T47D (cell line): Measurements from ENCODE around the gene DEK.
A peak's percentile ranks its signal among the peaks of the same experiment; 100 is the strongest.

Experiments used
- DNase-seq, 2 experiments: peaks; one replicate each; pipeline versions ENCODE4 v3.0.0 to v3.0.0-alpha.2; 2011 to 2012; ENCODE audit warnings: low read depth in 1 of 2, low spot score in 1 of 2
- JUND ChIP-seq: IDR thresholded peaks from 2 replicates; pipeline ENCODE4 v1.6.1; 2012; ENCODE audit warnings: low read depth
- in situ Hi-C: cut with HindIII; loops from 2 replicates; pipeline ENCODE4 v1.10.0; 2016; ENCODE audit warnings: low sequenced_read_pairs, low pct_unique_long_range_greater_than_20kb

Gene DEK

GRCh38 chr6:18261877-18262276 is 2.5 kb downstream of the DEK start:
- in situ Hi-C loops, result no loop called here
- no peak for TF ChIP-seq JUND
- no peak for DNase-seq

- DNase-seq, result peak in 1 of 2 experiments; percentile 63
- in situ Hi-C loops, result no loop called here
- TF ChIP-seq JUND, result no peak
These were observed 3.8 kb downstream of the DEK start for GRCh38 chr6:18260448-18261106.

DNA sequence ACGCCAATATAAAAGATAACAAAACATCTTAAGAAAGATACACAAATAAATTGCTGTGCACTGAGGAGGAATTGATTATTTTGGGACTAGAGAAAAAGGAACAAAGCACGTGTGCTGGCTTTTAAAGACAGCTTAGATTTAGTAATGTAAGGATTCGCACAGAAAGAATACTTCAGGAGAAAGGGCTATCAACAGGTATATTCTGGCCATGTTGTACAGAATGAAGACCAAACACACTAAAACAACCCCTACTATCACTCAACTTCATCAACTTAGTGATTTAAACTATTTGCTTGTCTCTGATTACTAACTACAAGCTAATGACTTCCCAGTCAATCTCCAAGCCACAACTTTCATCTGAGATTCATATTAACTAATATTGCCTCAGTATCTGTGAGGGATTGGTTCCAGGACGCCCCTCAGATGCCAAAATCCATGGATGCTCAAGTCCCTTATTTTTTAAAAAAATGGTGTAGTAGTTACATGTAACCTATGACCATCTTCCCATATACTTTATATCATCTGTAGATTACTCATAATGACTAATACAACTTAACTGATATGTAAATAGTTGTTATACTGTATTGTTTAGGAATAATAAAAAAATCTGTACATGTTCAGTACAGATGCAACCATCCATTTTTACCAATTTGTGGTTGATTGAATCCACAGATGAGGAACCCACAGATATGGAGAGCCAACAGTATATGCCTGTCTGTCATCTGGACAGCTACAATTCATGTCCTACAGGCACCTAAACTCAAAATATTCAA is 4.5 kb downstream of the DEK start:
- in situ Hi-C loops, result no loop called here
- DNase-seq, result no peak
- TF ChIP-seq JUND, result no peak

GRCh38 chr6:18254793-18255192 is 9.5 kb downstream of the DEK start:
- in situ Hi-C loops, result no loop called here
- TF ChIP-seq JUND, result no peak
- no peak for DNase-seq

- in situ Hi-C loops, result no loop called here
- DNase-seq, result no peak
- TF ChIP-seq JUND, result no peak
These were observed 10.7 kb downstream of the DEK start for GRCh38 chr6:18253635-18254034.

- no peak for TF ChIP-seq JUND
- DNase-seq, result no peak
- in situ Hi-C loops, result no loop called here
These were observed 15.1 kb downstream of the DEK start for GRCh38 chr6:18249271-18249670.

DNA sequence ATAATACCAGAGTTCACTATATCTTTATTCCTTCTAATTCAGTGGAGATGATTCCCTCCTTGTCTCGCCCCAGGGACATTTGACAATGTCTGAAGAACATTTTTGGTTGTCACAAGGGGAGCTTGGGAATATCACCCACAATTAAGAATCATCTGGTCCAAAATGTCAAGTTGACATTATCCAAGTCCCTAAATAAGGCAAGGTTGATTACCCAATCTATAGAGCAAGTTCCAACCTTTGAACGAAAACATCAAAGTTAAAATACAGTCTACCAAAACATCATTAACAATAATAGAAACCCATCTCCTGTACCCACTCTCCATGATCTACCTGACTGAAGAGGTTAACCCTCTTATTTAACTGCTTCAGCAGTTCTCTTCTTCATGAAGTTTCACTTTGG is 15.6 kb downstream of the DEK start:
- DNase-seq, result no peak
- in situ Hi-C loops, result no loop called here
- TF ChIP-seq JUND, result no peak

GRCh38 chr6:18247002-18247401 is 17.3 kb downstream of the DEK start:
- in situ Hi-C loops, result no loop called here
- DNase-seq, result no peak
- TF ChIP-seq JUND, result no peak

GRCh38 chr6:18246205-18246604 is 18.1 kb downstream of the DEK start:
- no peak for TF ChIP-seq JUND
- in situ Hi-C loops, result no loop called here
- no peak for DNase-seq

DNA sequence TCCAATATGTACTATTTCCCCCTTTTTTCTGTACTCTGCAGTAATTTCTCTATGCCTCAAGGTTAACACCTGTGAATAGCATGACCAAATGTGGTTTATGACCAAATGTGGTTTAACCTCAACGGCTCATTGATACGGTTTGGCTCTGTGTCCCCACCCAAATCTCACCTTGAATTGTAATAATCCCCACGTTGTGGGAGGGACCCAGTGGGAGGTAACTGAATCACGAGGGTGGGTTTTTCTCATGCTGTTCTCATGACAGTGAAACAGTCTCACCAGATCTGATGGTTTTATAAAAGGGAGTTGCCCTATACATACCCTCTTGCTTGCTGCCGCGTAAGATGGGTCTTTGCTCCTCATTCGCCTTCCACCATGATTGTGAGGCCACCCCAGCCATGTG is 18.7 kb downstream of the DEK start:
- in situ Hi-C loops, result no loop called here
- no peak for DNase-seq
- TF ChIP-seq JUND, result no peak

DNA sequence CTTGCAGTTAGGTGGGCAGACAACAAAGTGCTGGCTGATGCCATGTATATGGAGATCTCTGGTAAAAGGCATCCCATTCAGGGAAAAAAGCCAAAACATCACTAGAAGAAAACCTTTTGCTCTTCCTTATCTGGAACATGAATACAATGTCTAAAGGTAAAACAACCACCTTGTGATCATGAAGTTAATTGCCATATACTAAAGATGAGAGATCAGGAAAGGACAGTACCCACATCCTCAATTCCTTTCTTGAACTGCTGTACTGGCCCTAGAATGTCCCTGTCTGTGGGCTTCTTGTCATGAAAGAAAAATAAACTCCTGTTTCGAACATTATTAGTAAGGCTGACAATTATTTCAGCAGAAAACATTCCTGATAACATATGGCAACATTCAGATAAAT is 19.3 kb downstream of the DEK start:
- no peak for DNase-seq
- in situ Hi-C loops, result no loop called here
- TF ChIP-seq JUND, result no peak

DNA sequence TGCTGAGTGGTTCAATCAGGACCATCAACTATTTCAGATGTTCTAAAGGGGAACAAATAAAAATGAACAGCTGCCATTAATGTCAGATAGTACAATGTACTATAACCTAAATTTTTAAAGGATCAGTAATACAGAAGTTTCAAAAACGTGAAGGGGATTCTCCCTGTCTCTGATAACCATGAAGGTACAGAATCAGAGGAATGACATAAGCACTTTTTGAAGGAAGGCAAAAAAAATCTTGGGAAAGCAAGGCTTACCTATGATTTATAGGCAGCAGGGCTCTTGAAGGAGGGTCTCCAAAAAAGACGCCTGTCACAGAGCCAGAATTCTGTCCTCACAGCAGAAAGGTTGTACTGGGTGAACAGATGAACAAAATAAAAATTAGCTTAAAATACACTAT is 20.1 kb downstream of the DEK start:
- no peak for TF ChIP-seq JUND
- DNase-seq, result no peak
- in situ Hi-C loops, result no loop called here

GRCh38 chr6:18243302-18243893 is 20.9 kb downstream of the DEK start:
- TF ChIP-seq JUND, result no peak
- no peak for DNase-seq
- in situ Hi-C loops, result no loop called here
